ENCODE measurements around the gene SRP54. TPM values are rescaled to one million over a fixed set of nuclear protein-coding genes. Genes with fewer than 3 reads are reported as not detected.
"Not testable (repeated sequence)": the region's sequence is repeated elsewhere in the genome, so short reads cannot be mapped to it uniquely, and the experiment has no call there.

Gene SRP54
- polyA plus RNA-seq (ENCODE audit: insufficient read length in 4 of 4) = 10 to 100 TPM; 53.7 to 76.9 (median 73.0) TPM

DNA sequence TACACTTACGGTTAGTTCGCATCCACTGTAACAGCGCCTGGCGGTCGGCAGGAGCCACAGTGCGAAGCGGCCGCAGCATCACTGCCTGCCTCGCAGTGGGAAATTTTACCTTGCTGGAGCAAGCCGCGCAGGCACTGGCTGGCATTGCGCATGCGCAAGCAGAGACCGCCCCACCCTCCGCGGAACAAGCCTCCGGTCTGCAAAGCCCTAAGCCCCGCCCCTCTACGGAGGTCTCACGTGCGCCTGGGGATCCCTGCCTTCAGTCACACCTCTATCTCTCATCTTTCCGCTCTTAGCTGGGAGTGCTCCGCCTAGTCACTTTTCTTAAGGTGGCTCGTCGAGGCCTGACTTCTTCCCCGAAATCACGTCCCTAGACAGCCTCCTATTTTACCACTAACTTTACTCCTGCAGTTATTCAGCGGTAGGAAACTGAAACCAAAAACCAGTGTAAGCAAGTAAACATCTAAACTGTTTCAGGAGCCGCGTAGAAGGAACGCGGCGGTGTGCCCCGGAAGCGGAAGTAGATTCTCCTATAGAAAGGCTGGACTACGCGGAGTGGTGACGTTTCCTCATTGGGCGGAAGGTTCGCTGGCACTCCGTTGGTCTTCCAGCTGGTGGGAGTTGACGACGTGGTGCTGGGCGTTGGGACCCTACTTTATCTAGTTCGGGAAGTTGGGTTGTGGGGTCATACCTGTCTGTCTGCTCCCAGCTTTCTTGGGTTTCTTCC is at the start of gene SRP54:
SRP54 (plus strand) TSS at position 572 of the 727 bp plus-strand sequence. CDS start 13,718 bp downstream, outside the sequence.
- DNase-seq (ENCODE audit: low read depth in 4 of 4, low spot score in 3 of 4) = peak; percentile 93 to 96 (median 94)

DNA sequence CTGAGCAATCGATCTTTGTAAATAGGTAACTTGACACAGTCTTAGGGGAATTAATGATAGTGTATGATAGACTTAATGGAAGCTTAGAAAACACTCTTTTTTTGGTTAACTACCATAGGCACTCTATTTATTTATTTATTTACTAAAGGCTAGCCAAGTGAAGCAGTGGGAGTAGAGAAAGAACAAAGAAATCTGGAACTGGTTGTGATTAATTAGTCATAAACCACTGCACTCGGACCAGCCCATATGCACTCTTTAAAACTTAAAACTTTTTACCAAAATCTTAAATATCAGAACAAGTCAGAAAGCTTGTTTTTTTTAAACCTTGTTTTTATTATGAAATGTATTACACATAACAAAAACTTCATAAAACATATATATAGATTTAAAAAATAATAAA is 49.5 kb upstream of the SRP54 start:
- no peak for DNase-seq (ENCODE audit: low read depth in 4 of 4, low spot score in 3 of 4)

DNA sequence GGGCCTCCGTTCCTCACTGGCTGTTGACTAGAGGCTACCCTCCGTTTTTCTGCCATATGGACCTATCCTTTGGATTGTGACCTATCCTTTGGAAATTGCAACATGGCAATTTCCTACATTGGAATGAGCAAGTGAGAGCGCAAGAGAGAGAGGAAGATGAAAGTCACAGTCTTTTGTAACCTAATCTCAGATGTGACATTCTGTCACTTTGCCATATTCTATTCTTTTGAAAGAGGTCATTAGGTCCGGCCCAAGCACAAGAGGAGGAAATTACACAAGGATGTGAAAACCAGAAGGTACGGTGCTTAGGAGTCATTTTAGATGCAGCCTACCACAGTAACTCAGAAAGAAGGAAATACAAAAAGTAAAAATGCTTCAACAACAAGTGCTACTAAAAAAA is 47.3 kb upstream of the SRP54 start:
- no peak for DNase-seq (ENCODE audit: low read depth in 4 of 4, low spot score in 3 of 4)

DNA sequence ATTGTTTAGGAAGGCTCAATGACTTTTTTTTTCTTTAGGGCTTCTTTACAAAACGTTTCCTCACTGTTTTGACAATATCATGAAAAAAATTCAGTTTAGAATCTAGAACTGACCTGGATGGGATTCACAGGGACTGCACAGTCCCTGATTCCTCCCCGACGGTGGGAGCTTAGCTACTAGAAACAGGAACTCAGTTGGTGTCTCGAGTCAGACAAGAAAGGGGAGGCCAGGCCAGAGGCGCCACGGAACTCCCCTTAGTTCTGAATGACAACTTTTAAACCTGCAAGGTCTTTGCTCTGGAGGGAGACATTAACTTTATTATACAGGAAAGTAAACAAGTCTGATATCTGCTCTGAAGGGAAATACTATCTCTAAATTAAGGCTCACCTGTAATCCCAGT is 45.4 kb upstream of the SRP54 start:
- no peak for DNase-seq (ENCODE audit: low read depth in 4 of 4, low spot score in 3 of 4)

DNA sequence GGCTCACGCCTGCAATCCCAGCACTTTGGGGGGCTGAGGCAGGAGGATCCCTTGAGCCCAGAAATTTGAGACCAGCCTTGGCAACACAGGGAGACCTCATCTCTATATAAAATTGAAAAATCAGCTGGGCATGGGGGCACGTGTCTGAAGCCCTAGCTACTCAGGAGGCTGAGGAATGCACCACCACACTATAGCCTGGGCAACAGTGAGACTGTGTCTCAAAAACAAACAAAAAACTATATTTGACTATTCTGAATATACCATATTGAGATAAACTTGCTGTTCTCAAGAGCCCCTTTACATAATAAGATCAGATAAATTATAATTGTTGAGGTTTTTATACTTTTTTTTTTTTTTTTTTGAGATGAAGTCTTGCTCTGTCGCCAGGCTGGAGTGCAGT is 44.9 kb upstream of the SRP54 start:
- no peak for DNase-seq (ENCODE audit: low read depth in 4 of 4, low spot score in 3 of 4)

DNA sequence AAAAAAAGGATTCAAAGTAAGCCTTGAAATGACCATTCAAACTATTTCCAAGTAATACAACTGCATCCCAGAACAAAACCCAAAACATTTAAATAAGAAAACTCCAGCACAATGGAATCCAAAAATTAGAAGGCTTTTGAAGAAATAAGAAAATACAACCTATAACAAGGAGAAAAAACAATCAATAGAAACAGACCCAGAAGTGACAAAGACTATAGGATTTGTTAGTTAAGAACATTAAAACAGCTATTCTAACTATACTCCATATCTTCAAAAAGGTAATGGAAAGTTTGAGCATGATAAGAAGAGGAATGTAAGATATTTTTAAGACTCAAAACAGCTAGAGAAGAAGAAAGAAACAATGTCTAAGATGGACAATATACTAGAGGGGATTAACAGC is 39.3 kb upstream of the SRP54 start:
- DNase-seq (ENCODE audit: low read depth in 4 of 4, low spot score in 3 of 4) = no peak

DNA sequence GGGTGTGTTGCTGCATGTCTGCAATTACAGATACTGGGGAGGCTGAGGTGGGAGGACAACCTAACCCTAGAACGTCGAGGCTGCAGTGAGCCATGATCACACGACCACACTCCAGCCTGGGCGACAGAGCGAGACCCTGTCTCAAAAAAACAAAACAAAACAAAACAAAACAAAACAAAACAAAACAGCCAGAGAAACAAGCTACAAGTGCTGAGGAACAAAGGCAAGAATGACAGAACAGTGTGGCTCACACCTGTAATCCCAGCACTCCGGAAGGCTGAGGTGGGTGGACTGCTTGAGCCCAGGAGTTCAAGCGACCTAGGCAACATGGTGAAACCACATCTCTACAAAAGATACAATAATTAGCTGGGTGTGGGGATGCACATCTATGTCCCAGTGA is 38.0 kb upstream of the SRP54 start:
- DNase-seq (ENCODE audit: low read depth in 4 of 4, low spot score in 3 of 4) = no peak

DNA sequence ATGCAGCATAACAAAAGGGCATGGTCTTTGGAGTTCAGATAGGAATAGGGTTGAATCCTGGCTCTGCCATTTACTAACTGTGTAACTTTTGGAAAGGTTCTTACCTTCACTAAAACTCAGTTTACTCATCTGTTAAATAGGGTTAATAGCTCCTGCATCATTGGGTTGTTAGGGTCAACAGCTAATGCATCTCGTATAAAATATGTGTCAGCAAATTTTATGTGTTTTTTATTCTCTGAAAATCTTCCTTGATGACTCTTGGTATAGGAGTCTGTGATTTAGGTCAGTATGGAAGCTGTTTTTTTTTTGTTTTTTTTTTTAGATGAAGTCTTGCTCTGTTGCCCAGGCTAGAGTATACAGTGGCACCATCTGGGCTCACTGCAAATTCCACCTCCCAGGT is 36.1 kb upstream of the SRP54 start:
- DNase-seq (ENCODE audit: low read depth in 4 of 4, low spot score in 3 of 4) = no peak

DNA sequence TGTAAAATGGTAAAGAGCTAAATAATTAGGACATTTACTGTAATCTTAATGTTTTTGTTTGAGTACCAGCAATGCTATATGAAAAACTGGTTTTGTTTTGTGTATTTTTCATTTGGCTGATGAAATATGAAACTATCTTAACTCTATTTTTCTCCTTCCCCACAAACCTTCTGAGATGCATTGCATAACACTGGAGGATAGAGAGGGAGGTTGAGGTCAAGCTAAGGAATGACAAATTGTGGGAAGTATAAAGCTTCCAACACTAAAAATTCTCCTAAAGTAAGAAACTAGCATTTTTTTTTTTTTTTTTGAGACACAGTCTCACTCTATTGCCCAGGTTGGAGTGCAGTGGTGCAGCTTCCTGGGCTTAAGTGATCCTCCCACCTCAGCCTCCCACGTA is 31.5 kb upstream of the SRP54 start:
- no peak for DNase-seq (ENCODE audit: low read depth in 4 of 4, low spot score in 3 of 4)

DNA sequence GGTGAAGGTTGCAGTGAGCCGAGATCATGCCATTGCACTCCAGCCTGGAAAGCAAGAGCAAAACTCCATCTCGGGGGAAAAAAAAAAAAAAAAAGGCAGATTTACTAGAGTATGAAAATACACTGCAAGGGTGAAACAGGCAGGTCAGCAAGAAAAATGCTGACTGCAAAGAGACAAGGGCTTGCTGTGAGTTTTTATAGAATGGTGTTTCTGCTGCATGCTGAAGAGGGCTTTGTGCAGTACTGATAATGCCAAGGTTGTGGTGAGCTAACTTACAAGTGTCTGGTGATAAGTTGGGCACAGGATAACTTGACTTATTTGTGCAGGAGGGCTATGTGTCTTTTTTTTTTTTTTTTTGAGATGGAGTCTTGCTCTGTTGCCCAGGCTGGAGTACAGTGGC is 25.9 kb upstream of the SRP54 start:
- no peak for DNase-seq (ENCODE audit: low read depth in 4 of 4, low spot score in 3 of 4)

DNA sequence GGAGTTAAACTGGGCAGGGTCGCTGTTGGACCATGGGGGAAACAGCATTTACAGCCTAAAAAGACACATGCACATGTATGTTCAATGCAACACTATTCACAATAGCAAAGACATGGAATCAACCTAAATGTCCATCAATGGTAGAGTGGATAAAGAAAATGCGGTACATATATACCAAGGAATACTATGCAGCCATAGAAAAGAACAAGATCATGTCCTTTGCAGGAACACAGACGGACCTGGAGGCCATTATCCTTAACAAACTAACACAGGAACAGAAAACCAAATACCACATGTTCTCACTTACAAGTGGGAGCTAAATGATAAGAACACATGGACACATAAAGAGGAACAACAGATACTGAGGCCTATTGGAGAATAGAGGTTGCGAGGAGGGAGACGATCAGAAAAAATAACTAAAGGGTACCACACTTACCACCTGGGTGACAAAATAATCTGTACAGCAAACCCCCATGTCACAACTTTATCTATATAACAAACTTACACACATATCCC is 25.0 kb upstream of the SRP54 start:
- no peak for DNase-seq (ENCODE audit: low read depth in 4 of 4, low spot score in 3 of 4)

DNA sequence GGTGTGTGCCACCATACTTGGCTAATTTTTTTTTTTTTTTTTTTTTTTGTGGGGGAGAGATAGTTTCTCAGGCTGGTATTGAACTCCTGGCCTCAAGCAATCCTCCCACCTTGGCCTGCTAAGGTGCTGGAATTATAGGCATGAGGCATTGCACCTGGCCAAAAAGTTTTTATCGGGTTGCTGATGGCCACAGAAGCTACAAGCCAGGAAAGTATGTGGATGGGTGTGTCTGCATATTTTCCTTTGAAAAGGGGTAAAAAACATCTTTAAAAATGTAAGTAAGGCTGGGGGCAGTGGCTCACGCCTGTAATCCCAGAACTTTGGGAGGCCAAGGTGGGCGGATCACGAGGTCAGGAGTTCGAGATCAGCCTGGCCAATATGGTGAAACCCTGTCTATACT is 20.7 kb upstream of the SRP54 start:
- DNase-seq (ENCODE audit: low read depth in 4 of 4, low spot score in 3 of 4) = not testable (repeated sequence)

DNA sequence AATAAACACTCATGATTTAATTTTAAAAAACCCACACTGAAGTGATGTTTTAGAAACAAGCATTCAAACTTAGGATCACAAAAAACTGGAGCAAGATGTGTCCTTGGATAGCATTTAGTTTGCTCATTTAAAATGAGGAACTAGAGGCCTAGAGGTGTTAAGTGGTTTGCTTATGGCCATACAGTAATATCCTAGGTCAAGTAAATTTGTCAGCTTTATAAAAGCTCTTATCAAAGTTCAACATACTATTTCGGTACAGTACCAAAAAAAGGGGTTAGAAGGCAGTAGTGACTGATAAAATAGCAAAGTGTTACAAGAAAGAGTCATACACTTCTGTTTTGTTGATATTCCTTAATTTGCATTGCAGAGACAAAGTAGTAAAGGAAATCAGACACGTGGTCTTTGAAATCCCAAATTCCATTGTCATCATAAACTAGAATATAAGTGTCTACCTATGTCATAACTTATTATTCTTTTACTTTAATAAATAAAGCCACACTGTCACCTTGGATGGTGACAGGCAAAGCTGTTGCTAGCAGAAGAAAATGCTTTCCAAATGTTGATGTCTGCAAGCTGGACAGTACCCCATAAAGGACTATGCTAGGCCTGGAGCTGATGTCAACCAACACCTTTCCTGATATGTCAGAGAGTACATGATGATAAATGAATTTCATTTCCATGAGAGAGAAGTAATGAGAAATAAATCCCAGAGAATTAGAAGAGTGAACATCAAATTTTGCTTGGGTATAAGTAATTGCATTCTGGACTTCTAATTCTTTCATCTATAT is 17.6 kb upstream of the SRP54 start:
- DNase-seq (ENCODE audit: low read depth in 4 of 4, low spot score in 3 of 4) = no peak

DNA sequence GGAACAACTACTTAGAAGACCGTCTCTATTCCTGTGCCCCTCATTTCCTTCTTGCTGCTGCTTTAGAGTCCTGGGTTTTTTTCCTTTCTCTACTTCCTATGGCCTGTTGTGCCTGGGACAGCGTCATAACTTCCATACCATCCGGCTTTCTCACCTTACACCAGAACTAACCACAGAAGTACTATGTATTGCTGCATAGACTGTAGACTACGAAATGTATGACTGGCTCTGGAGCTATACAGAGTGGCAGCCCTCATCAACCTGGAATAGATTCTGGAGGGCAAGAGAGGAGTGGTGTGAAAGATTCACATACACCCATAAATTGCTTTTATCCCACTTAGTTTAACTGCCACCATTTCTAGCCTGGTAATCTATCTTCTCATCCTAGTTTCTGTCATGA is 16.9 kb upstream of the SRP54 start:
- no peak for DNase-seq (ENCODE audit: low read depth in 4 of 4, low spot score in 3 of 4)

DNA sequence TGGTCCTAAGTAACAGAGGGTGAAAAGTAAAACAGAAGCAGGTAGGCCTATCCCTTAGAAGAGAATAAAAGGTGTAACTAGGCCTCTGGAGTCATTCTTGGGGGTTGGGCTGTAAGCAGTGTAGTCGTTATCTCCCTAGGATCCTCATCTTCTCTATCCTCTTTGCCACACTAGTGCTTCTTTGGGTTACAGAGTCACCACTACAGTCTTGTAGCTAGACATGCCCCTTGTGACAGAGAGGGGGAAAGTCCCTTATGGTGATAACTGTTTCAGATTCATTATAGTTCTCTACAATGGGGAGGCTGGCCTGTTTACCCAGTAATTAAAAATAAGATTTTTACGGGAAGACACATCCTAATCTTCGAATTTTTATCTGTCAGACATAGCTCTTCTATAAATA is 16.4 kb upstream of the SRP54 start:
- no peak for DNase-seq (ENCODE audit: low read depth in 4 of 4, low spot score in 3 of 4)

DNA sequence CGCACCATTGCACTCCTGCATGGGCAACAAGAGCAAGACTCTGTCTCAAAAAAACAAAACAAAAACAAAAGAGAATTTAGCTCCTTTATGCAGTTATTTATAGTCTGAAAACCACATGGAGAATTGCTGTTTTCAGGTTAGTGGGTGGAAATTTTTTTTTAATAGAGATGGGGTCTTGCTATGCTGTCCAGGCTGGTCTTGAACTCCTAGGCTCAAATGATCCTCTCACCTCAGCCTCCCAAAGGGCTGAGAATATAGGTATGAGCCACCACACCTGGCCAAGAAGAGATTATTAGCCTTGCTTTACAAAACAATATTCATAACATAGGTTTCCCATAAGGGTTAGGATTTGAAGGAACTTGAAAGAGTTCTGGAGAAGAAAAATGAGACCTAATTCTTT is 12.1 kb upstream of the SRP54 start:
- DNase-seq (ENCODE audit: low read depth in 4 of 4, low spot score in 3 of 4) = no peak

DNA sequence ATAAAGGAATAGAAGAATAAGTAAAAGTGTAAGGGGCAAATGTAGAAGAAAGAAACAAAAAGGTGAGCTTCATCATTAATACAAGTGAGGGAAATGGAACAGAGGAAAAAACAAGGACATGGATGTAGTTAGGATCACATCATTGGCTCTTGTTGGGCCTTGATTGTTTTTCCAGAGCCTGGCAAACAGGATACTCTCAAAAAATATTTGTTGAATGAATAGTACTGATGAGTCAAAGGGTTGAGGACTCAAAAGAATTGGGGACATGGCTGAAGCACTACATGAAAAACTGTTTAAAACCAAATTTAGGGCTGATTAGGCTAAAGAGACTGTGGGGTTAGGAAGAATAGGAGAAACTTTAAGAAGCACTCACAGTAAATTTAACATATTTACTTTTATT is 11.4 kb upstream of the SRP54 start:
- DNase-seq (ENCODE audit: low read depth in 4 of 4, low spot score in 3 of 4) = no peak

DNA sequence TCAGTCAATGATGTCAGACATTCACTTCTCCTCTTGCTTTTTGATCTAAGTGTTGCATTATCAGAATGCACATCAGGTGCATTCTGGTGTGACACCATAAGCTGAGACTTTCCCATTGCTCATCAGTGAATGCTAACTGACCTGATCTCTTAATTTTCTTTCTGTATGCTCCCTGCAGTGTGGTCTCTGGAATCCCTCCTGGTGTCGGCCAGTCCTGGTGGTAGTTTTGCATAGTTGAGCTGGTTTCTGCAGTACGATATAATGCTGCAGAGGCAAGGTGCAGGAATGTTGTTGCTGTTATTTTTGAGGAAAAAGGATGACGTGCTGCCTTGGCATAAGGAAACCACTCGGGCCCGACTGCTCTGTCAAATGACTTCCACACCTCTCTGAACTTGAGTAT is 11.0 kb upstream of the SRP54 start:
- no peak for DNase-seq (ENCODE audit: low read depth in 4 of 4, low spot score in 3 of 4)

DNA sequence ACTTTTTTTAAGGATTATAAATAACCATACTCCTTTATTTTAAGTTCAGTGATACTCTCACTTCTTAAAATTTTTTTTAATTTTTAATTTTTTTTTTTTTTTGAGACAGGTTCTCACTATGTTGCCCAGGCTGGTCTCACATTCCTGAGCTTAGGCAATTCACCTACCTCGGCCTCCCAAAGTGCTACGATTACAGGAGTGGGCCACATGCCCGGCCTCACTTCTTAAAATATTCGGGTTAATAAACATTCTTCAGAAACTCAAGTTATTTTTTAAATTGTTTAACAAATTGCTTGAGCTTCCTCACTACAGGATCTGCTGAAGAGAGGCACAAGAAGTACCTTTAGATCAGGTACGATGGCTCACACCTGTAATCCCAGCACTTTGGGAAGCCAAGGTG is 4.3 kb upstream of the SRP54 start:
- DNase-seq (ENCODE audit: low read depth in 4 of 4, low spot score in 3 of 4) = no peak

DNA sequence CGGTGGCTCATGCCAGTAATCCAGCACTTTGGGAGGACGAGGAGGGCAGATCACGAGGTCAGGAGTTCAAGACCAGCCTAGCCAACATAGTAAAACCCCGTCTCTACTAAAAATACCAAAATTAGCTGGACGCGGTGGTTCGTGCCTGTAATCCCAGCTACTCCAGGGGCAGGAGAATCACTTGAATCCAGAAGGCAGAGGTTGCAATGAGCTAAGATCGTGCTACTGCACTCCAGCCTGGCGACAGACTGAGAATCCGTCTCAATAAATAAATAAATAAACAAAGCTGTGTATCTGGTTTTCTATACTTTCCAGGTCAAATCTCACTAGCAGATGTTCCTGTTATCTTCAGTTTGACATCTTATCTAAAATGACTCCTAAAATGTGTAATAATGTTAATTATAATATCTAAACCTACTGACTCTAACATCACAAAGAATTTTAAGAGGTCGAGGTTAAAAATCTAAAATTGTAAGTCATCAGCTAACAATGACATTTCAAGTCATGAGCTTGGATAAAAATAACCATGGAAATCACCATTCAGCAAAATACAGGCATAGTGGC is 2.4 kb upstream of the SRP54 start:
- DNase-seq (ENCODE audit: low read depth in 4 of 4, low spot score in 3 of 4) = no peak

DNA sequence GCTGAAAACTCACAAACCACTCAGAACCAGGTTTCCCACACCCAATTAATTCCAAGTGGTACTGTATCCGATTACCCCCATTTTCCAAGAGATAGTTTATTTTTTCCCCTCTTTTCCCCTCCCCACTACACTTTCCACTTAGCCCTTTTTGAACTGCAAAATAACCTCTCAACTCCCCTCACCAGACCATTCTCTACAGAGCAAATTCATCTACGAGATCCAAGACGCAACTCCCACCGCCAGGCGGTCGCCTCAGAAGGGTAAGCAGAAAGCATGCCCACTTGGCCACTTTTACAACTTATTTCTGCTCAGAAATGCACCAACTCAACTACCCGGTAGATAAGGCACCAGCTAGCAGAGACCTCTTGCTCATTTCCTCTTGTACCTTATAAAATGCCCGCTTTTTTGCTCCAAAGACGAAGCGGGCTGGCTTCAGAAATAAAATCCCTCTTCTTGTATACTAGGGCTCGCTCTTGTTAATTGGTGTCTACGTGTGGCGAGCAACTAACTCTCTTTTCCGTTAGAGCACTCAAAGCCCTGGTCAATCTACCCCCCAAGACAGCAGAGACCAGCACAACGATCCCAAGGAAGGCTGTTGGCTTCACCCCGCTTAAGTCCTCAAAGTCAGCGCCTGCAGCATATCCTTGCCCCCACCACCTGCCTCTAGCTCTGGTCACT is 910 bp upstream of the SRP54 start:
- no peak for DNase-seq (ENCODE audit: low read depth in 4 of 4, low spot score in 3 of 4)
